Measurements from ENCODE around the gene CLDN9. TPM values are rescaled to one million over a fixed set of nuclear protein-coding genes. Genes with fewer than 3 reads are reported as not detected.

The CLDN9 gene
- total RNA-seq, 2 experiments from 2014 or later: not detected

GRCh38 chr16:2967211-2967631 lies 45.5 kb upstream of the CLDN9 start:
- Histone ChIP-seq H3K27me3 (ENCODE audit: control insufficient read depth in 1 of 2, insufficient read depth in 2 of 2, low read length in 2 of 2) (peaks cover 48 to 63% of the 10 kb centered on the region in 2 experiments), H3K9me3 (ENCODE audit: control insufficient read depth in 1 of 2, insufficient read depth in 1 of 2, low read length in 2 of 2) (peaks cover 0 to 34% of the 10 kb centered on the region in 2 experiments), H3K36me3 (ENCODE audit: insufficient read depth, low read length) (no peaks in the 10 kb centered on the region), H3K4me1 (ENCODE audit: insufficient read depth, low read length) (peaks cover 80% of the 10 kb centered on the region), H3K27ac (ENCODE audit: low read depth in 1 of 2, low read length in 2 of 2) (no peak overlapping the region), H3K4me3 (ENCODE audit: low read length) (no peak overlapping the region)
- peaks cover 42% of the 10 kb centered on the region for H3K27me3 Mint-ChIP-seq
- intact Hi-C loops (cut with DNase I, micrococcal nuclease): no loop called here
- no peak overlapping the region for H3K27ac Mint-ChIP-seq
- no peaks in the 10 kb centered on the region for H3K9me3 Mint-ChIP-seq
- no peak for ATAC-seq (ENCODE audit: poor library complexity)
- TF ChIP-seq, protein P1, sequence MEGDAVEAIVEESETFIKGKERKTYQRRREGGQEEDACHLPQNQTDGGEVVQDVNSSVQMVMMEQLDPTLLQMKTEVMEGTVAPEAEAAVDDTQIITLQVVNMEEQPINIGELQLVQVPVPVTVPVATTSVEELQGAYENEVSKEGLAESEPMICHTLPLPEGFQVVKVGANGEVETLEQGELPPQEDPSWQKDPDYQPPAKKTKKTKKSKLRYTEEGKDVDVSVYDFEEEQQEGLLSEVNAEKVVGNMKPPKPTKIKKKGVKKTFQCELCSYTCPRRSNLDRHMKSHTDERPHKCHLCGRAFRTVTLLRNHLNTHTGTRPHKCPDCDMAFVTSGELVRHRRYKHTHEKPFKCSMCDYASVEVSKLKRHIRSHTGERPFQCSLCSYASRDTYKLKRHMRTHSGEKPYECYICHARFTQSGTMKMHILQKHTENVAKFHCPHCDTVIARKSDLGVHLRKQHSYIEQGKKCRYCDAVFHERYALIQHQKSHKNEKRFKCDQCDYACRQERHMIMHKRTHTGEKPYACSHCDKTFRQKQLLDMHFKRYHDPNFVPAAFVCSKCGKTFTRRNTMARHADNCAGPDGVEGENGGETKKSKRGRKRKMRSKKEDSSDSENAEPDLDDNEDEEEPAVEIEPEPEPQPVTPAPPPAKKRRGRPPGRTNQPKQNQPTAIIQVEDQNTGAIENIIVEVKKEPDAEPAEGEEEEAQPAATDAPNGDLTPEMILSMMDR (IDR thresholded peaks at IDR 0.05): no peak
- H3K4me1 Mint-ChIP-seq (ENCODE audit: low read depth): peaks cover 28% of the 10 kb centered on the region
- no peak overlapping the region for H3K4me3 Mint-ChIP-seq
- DNase-seq: peak in 1 of 14 experiments; percentile 34
- no peaks in the 10 kb centered on the region for H3K36me3 Mint-ChIP-seq (ENCODE audit: low read depth)
- CTCF ChIA-PET: interaction anchor here (0.8 to 1.2 kb wide), 2 partner anchors 17 to 64 kb away, joined by 3 read pairs; no protein-coding TSS in a partner anchor
- POLR2A ChIA-PET: interaction anchor here (2.8 to 5.0 kb wide), 2 partner anchors 14 to 84 kb away, joined by 9 to 22 read pairs; partner anchors contain the start of genes FLYWCH2 and PKMYT1

DNA sequence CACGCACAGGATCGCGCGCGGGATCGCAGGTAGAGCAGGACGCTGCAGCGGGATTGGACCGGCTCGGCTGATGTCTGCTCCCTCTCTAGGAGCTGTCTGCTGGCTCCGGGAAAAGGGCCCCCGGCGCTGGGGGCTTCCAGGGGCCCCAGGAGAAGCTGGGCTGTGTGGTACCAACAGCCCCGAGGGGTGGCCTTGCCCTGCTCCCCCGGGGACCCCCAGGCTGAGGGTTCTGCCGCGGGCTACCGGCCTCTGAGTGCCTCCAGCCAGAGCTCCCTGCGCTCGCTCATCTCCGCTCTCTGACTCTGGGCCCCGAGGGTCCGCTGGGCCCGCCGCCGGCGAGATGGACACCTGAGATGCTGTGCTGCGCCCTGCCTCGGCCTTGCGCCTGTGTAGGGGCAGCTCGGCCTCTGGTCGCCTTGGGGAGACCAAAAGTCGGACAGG lies 45.0 kb upstream of the CLDN9 start:
- peak overlapping the region; percentile 81 for H3K4me3 Mint-ChIP-seq
- ATAC-seq (ENCODE audit: poor library complexity): no peak
- Histone ChIP-seq H3K9me3 (ENCODE audit: control insufficient read depth in 1 of 2, insufficient read depth in 1 of 2, low read length in 2 of 2) (peaks cover 0 to 34% of the 10 kb centered on the region in 2 experiments), H3K27me3 (ENCODE audit: control insufficient read depth in 1 of 2, insufficient read depth in 2 of 2, low read length in 2 of 2) (peaks cover 43 to 58% of the 10 kb centered on the region in 2 experiments), H3K36me3 (ENCODE audit: insufficient read depth, low read length) (no peaks in the 10 kb centered on the region), H3K4me1 (ENCODE audit: insufficient read depth, low read length) (peaks cover 75% of the 10 kb centered on the region), H3K4me3 (ENCODE audit: low read length) (no peak overlapping the region), H3K27ac (ENCODE audit: low read depth in 1 of 2, low read length in 2 of 2) (no peak overlapping the region)
- no peak overlapping the region for H3K27ac Mint-ChIP-seq
- ChIA-PET POLR2A (interaction anchor here (5.0 kb wide), 1 partner anchor 13 kb away, joined by 22 read pairs; the partner anchor contains the start of gene PKMYT1), CTCF (interaction anchor here (1.2 kb wide), 1 partner anchor 64 kb away, joined by 3 read pairs; no protein-coding TSS in a partner anchor)
- TF ChIP-seq, protein P1 (IDR thresholded peaks at IDR 0.05): no peak
- intact Hi-C loops (cut with DNase I, micrococcal nuclease): no loop called here
- no peaks in the 10 kb centered on the region for H3K36me3 Mint-ChIP-seq (ENCODE audit: low read depth)
- H3K27me3 Mint-ChIP-seq: peaks cover 42% of the 10 kb centered on the region
- H3K4me1 Mint-ChIP-seq (ENCODE audit: low read depth): peaks cover 28% of the 10 kb centered on the region
- DNase-seq: no peak
- H3K9me3 Mint-ChIP-seq: no peaks in the 10 kb centered on the region

GRCh38 chr16:2968368-2968737 lies 44.4 kb upstream of the CLDN9 start:
- Mint-ChIP-seq H3K4me3 (peak overlapping the region; percentile 81), H3K36me3 (ENCODE audit: low read depth) (no peaks in the 10 kb centered on the region), H3K4me1 (ENCODE audit: low read depth) (peaks cover 28% of the 10 kb centered on the region), H3K9me3 (no peaks in the 10 kb centered on the region), H3K27me3 (peaks cover 42% of the 10 kb centered on the region), H3K27ac (no peak overlapping the region)
- ATAC-seq (ENCODE audit: poor library complexity) (no peak), DNase-seq (peak in 2 of 14 experiments; percentile 42 to 58)
- ChIA-PET POLR2A (interaction anchor here (5.0 kb wide), 1 partner anchor 12 kb away, joined by 22 read pairs; the partner anchor contains the start of gene PKMYT1), CTCF (no interaction called here)
- H3K27ac ChIP-seq (ENCODE audit: low read depth in 1 of 2, low read length in 2 of 2): no peak overlapping the region
- intact Hi-C loops (cut with DNase I, micrococcal nuclease): no loop called here
- H3K27me3 ChIP-seq (ENCODE audit: control insufficient read depth in 1 of 2, insufficient read depth in 2 of 2, low read length in 2 of 2): peaks cover 40 to 51% of the 10 kb centered on the region in 2 experiments
- TF ChIP-seq, protein P1 (IDR thresholded peaks at IDR 0.05): no peak
- H3K9me3 ChIP-seq (ENCODE audit: control insufficient read depth in 1 of 2, insufficient read depth in 1 of 2, low read length in 2 of 2): peaks cover 0 to 34% of the 10 kb centered on the region in 2 experiments
- peaks cover 69% of the 10 kb centered on the region for H3K4me1 ChIP-seq (ENCODE audit: insufficient read depth, low read length)
- H3K36me3 ChIP-seq (ENCODE audit: insufficient read depth, low read length): no peaks in the 10 kb centered on the region
- peak overlapping the region; percentile 55 for H3K4me3 ChIP-seq (ENCODE audit: low read length)

Data from CD4-positive, alpha-beta T cell (primary cell).